H1 (cell line): ENCODE results near the gene ZFAND6. TPM values are rescaled to one million over a fixed set of nuclear protein-coding genes. Genes with fewer than 3 reads are reported as not detected.

Experiments
- ATF3 ChIP-seq: IDR thresholded peaks from 2 replicates; pipeline ENCODE4 v1.6.1; 2011; ENCODE audit warnings: low read depth, mild to moderate bottlenecking, low read length; ENCODE audit not compliant: insufficient read depth
- ZNF274 ChIP-seq: IDR thresholded peaks from 2 replicates; pipeline ENCODE4 v1.7.0; 2012; ENCODE audit warnings: low read length, borderline replicate concordance; ENCODE audit errors: extremely low read depth
- polyA plus RNA-seq, 7 experiments: library from polyadenylated mRNA; depleted of rRNA in 3 of 7; stranded (reverse) in 5 of 7; unstranded in 2 of 7; fragments of >200 nt in 5 of 7; fragments of 200-250 nt in 2 of 7; gene quantifications; 1 replicate in 5 of 7; 2 replicates in 1 of 7; 4 replicates in 1 of 7; pipeline versions ENCODE4 v1.2.1 to v1.2.3, GENCODE V29; 2011 to 2013; ENCODE audit warnings: missing spikeins in 2 of 7, mixed read lengths in 2 of 7
- total RNA-seq: library from RNA; stranded (reverse); fragmentation: NEBNext Ultra II Directional; extraction: Animal tissue kit (Norgen Biotek cat#: 25700); gene quantifications from 2 replicates; pipeline ENCODE4 v1.2.1, GENCODE V29; 2021

The ZFAND6 gene
- total and polyA plus RNA-seq, 2 of the 8 experiments (the other 6 are each of a cell fraction or from before 2014, with no cell fraction given), result 136 to 237 TPM

- TF ChIP-seq ATF3 (no peak), ZNF274 (no peak)
These were observed 40.8 kb downstream of the ZFAND6 start (continued) for GRCh38 chr15:80100247-80100646.
